Activated CD4-positive, alpha-beta T cell treated with anti-CD3 and anti-CD28 coated beads, Interleukin-2, amount 10 ng/mL, durations not matched to agents 7 days and 5 days (primary cell): Measurements from ENCODE around the gene TECTB. TPM values are rescaled to one million over a fixed set of nuclear protein-coding genes. Genes with fewer than 3 reads are reported as not detected.

Experiments
- CTCF ChIA-PET: fragments of 350-600 bp; sonication (Branson Sonifier 250); formaldehyde crosslinking; loops from one replicate; lab custom pipeline; 2021; ENCODE audit warnings: antibody characterized with exemption; lab: Charles Lee
- POLR2A ChIA-PET: fragments of 350-600 bp; sonication (Branson Sonifier 250); formaldehyde crosslinking; loops from one replicate; lab custom pipeline; 2021; ENCODE audit warnings: antibody characterized with exemption; lab: Charles Lee
- DNase-seq: peaks from one replicate; pipeline ENCODE4 v3.0.0-alpha.2; 2020
- H3K27ac Mint-ChIP-seq: one replicate; pipeline ENCODE4 v1.8.0; 2021; ENCODE audit warnings: mild to moderate bottlenecking, moderate library complexity, mixed read lengths
- H3K27me3 Mint-ChIP-seq: one replicate; pipeline ENCODE4 v1.8.0; 2021; ENCODE audit warnings: mixed read lengths
- H3K36me3 Mint-ChIP-seq: one replicate; pipeline ENCODE4 v1.8.0; 2021; ENCODE audit warnings: low read depth, mixed read lengths
- H3K4me1 Mint-ChIP-seq: one replicate; pipeline ENCODE4 v1.8.0; 2021; ENCODE audit warnings: mixed read lengths
- H3K4me3 Mint-ChIP-seq: one replicate; pipeline ENCODE4 v1.8.0; 2021; ENCODE audit warnings: mild to moderate bottlenecking, moderate library complexity, mixed read lengths
- H3K9me3 Mint-ChIP-seq: one replicate; pipeline ENCODE4 v1.8.0; 2021; ENCODE audit warnings: mixed read lengths
- total RNA-seq, 2 experiments: library from RNA; stranded (reverse); gene quantifications; one replicate each; pipeline ENCODE4 v1.2.3, GENCODE V29; 2021

Gene TECTB
- total RNA-seq, 2 experiments from 2014 or later: not detected

GRCh38 chr10:112332509-112333228 is 49.5 kb downstream of the TECTB start:
- no peak for DNase-seq
- POLR2A ChIA-PET: no interaction called here
- H3K4me3 Mint-ChIP-seq: no peak overlapping the region
- no peaks in the 10 kb centered on the region for H3K9me3 Mint-ChIP-seq
- CTCF ChIA-PET: no interaction called here
- H3K27ac Mint-ChIP-seq: no peak overlapping the region
- H3K4me1 Mint-ChIP-seq: no peaks in the 10 kb centered on the region
- peaks cover 17% of the 10 kb centered on the region for H3K27me3 Mint-ChIP-seq
- no peaks in the 10 kb centered on the region for H3K36me3 Mint-ChIP-seq

DNA sequence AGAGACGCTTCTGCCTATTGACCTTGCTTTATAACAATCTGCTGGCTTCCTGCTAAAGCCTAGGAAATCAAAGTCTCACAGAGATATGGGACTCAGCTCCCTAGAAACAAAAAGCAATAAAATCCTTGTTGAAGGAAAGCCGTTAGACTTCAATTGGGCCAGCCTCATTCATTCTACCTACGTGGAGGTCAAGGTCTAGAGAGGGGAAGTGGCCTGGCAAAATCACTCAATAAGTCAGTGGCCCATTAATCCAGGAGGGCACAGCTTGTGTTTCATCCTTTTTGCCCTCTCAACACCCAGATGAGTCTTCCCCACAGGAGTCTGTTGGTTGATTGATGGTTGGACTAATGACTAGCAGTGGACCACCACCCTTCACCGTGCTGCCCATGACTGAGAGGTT is 50.3 kb downstream of the TECTB start:
- Mint-ChIP-seq H3K4me1 (no peaks in the 10 kb centered on the region), H3K4me3 (no peak overlapping the region), H3K9me3 (no peaks in the 10 kb centered on the region), H3K27me3 (peaks cover 17% of the 10 kb centered on the region), H3K27ac (no peak overlapping the region), H3K36me3 (no peaks in the 10 kb centered on the region)
- ChIA-PET POLR2A (no interaction called here), CTCF (no interaction called here)
- DNase-seq: no peak

- Mint-ChIP-seq H3K36me3 (no peaks in the 10 kb centered on the region), H3K27me3 (peaks cover 17% of the 10 kb centered on the region), H3K27ac (no peak overlapping the region), H3K4me1 (no peaks in the 10 kb centered on the region), H3K9me3 (no peaks in the 10 kb centered on the region), H3K4me3 (no peak overlapping the region)
- no peak for DNase-seq
- CTCF ChIA-PET: no interaction called here
- POLR2A ChIA-PET: no interaction called here
Measured at GRCh38 chr10:112335111-112335867, 52.1 kb downstream of the TECTB start.

GRCh38 chr10:112335868-112336265 is 52.7 kb downstream of the TECTB start:
- Mint-ChIP-seq H3K27me3 (peaks cover 17% of the 10 kb centered on the region), H3K36me3 (no peaks in the 10 kb centered on the region), H3K4me1 (no peaks in the 10 kb centered on the region), H3K27ac (no peak overlapping the region), H3K4me3 (no peak overlapping the region), H3K9me3 (no peaks in the 10 kb centered on the region)
- no peak for DNase-seq
- CTCF ChIA-PET: no interaction called here
- POLR2A ChIA-PET: no interaction called here

- peaks cover 15% of the 10 kb centered on the region for H3K27me3 Mint-ChIP-seq
- no peak overlapping the region for H3K27ac Mint-ChIP-seq
- no peak overlapping the region for H3K4me3 Mint-ChIP-seq
- H3K36me3 Mint-ChIP-seq: no peaks in the 10 kb centered on the region
- no peak for DNase-seq
- CTCF ChIA-PET: no interaction called here
- H3K9me3 Mint-ChIP-seq: no peaks in the 10 kb centered on the region
- POLR2A ChIA-PET: no interaction called here
- no peaks in the 10 kb centered on the region for H3K4me1 Mint-ChIP-seq
Measured at GRCh38 chr10:112336556-112337201, 53.5 kb downstream of the TECTB start.

DNA sequence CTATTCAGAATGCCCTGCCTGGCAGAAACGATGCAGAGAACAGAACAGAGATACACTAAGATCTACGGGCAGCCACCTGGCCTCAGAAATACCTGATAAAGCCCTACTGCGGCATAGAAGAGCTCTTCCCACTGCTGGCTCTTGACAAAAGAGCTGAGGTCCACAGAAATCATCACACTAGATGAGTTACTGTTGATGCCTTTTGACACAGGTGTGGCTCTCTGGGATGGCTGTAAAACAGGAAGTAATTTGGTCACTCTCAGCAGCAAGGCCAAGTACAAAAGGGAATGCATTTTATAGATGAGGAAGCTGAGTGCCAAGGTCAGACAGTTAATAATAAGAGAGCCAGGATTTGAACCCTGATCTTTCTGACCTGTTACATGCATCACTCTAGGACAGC is 55.8 kb downstream of the TECTB start:
- POLR2A ChIA-PET: no interaction called here
- no peak overlapping the region for H3K4me3 Mint-ChIP-seq
- peaks cover 13% of the 10 kb centered on the region for H3K27me3 Mint-ChIP-seq
- CTCF ChIA-PET: no interaction called here
- no peaks in the 10 kb centered on the region for H3K36me3 Mint-ChIP-seq
- DNase-seq: no peak
- H3K4me1 Mint-ChIP-seq: no peaks in the 10 kb centered on the region
- no peak overlapping the region for H3K27ac Mint-ChIP-seq
- H3K9me3 Mint-ChIP-seq: no peaks in the 10 kb centered on the region

- Mint-ChIP-seq H3K36me3 (no peaks in the 10 kb centered on the region), H3K4me3 (no peak overlapping the region), H3K4me1 (no peaks in the 10 kb centered on the region), H3K9me3 (no peaks in the 10 kb centered on the region), H3K27ac (no peak overlapping the region), H3K27me3 (peaks cover 7% of the 10 kb centered on the region)
- ChIA-PET CTCF (no interaction called here), POLR2A (no interaction called here)
- no peak for DNase-seq
Measured at GRCh38 chr10:112340601-112341000, 57.4 kb downstream of the TECTB start.

DNA sequence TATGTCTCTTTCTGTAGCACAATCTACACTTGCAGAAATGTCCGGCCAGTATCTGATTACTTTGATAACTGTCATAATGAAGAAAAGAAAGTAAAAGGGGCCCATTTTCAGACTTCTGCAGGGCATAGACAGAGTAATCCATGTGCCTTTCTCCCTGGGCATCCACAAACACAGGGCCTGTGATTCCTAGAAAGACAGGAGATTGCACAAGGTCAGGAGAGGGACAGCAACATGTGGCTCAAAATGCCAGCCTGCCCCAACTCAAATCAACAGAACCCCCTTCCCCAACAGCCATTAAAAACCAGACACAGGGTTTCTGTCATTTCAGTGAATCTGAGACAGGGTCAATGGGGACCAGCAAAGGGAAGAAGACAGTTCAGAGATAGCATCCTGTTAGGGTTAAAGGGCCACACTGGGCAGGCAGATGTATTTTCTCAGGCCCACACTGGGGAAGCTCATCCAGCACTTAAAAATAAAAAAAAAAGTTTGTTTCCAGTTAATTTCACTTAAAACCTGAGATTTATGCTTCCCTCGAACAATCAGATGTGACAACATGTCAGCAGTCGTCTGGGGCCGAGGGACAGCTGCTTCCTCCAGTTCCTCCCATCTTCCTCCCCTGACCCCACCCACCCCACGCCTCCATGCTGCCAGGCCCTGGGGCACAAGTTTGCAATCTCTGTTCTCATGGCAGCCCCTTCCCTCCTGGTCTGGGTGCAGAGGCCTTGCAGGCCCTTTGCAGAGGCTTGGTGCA is 60.0 kb downstream of the TECTB start:
- ChIA-PET POLR2A (no interaction called here), CTCF (no interaction called here)
- DNase-seq: no peak
- H3K36me3 Mint-ChIP-seq: no peaks in the 10 kb centered on the region
- H3K4me1 Mint-ChIP-seq: no peaks in the 10 kb centered on the region
- no peak overlapping the region for H3K4me3 Mint-ChIP-seq
- H3K27ac Mint-ChIP-seq: no peak overlapping the region
- H3K27me3 Mint-ChIP-seq: no peaks in the 10 kb centered on the region
- H3K9me3 Mint-ChIP-seq: no peaks in the 10 kb centered on the region

DNA sequence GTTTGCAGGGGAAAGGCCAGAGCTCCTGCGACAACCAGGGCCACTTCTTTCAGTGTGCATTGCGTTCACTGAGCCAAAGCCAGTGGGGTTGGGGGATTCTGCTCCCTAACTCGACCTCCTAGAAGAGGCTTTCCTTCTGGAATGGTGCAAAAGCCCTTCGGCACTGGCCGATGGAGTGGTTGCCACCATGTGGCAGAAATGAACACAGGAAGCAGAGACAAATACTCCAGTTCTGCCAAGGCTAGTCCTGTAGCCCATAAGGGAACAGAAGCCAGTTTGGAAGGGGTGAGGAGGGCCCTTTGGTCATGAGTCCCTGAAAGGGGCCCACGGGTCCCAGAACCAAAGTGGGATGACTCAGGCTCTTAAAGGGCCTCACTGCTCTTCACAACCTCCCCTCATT is 61.1 kb downstream of the TECTB start:
- ChIA-PET POLR2A (no interaction called here), CTCF (no interaction called here)
- no peak for DNase-seq
- no peaks in the 10 kb centered on the region for H3K4me1 Mint-ChIP-seq
- H3K27me3 Mint-ChIP-seq: no peaks in the 10 kb centered on the region
- no peaks in the 10 kb centered on the region for H3K9me3 Mint-ChIP-seq
- H3K27ac Mint-ChIP-seq: no peak overlapping the region
- H3K36me3 Mint-ChIP-seq: no peaks in the 10 kb centered on the region
- no peak overlapping the region for H3K4me3 Mint-ChIP-seq

DNA sequence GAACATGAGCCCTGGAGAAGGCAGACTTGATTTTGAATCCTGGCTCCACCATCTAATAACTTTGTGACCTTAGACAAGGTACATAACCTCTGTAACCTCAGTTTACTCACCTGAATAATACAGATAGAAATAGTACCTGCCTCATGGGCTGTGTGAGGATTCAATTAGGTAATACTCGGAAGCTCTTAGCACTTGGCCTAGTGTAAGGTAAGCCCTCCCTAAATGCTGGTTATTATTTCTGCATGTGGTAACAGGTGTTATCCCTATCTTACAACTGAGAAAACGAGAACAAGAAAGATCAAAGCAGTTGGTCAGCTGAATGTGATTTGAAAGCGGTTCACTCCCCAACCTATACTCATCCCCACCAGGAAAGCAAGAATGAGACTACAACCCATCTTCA is 62.0 kb downstream of the TECTB start:
- H3K27ac Mint-ChIP-seq: no peak overlapping the region
- no peaks in the 10 kb centered on the region for H3K36me3 Mint-ChIP-seq
- CTCF ChIA-PET: interaction anchor here (1.3 kb wide), 1 partner anchor 23 kb away, joined by 4 read pairs; no protein-coding TSS in a partner anchor
- H3K27me3 Mint-ChIP-seq: no peaks in the 10 kb centered on the region
- no peaks in the 10 kb centered on the region for H3K4me1 Mint-ChIP-seq
- no peak for DNase-seq
- POLR2A ChIA-PET: no interaction called here
- no peak overlapping the region for H3K4me3 Mint-ChIP-seq
- H3K9me3 Mint-ChIP-seq: no peaks in the 10 kb centered on the region

- no peak for DNase-seq
- POLR2A ChIA-PET: no interaction called here
- Mint-ChIP-seq H3K27ac (no peak overlapping the region), H3K4me3 (no peak overlapping the region), H3K27me3 (no peaks in the 10 kb centered on the region), H3K9me3 (no peaks in the 10 kb centered on the region), H3K36me3 (no peaks in the 10 kb centered on the region), H3K4me1 (no peaks in the 10 kb centered on the region)
- CTCF ChIA-PET: interaction anchor here (1.3 kb wide), 1 partner anchor 24 kb away, joined by 4 read pairs; no protein-coding TSS in a partner anchor
Measured at GRCh38 chr10:112345743-112346142, 62.5 kb downstream of the TECTB start.

- Mint-ChIP-seq H3K4me1 (no peaks in the 10 kb centered on the region), H3K9me3 (no peaks in the 10 kb centered on the region), H3K4me3 (no peak overlapping the region), H3K27me3 (no peaks in the 10 kb centered on the region), H3K27ac (no peak overlapping the region), H3K36me3 (no peaks in the 10 kb centered on the region)
- no peak for DNase-seq
- ChIA-PET CTCF (interaction anchor here (1.3 kb wide), 1 partner anchor 13 kb away, joined by 3 read pairs; no protein-coding TSS in a partner anchor), POLR2A (no interaction called here)
Measured at GRCh38 chr10:112346774-112347173, 63.6 kb downstream of the TECTB start.
